Right kidney (tissue), 9 donors: ENCODE data around the gene ARHGAP27.
"Not testable (repeated sequence)": the region's sequence is repeated elsewhere in the genome, so short reads cannot be mapped to it uniquely, and the experiment has no call there.

Experiments used
- DNase-seq: peaks from one replicate; pipeline ENCODE4 v3.0.0-alpha.2; 2016
- long read RNA-seq, 8 donors: transcript quantifications; one replicate each; lab custom pipeline, GENCODE V29; 2026

Gene ARHGAP27, protein sequence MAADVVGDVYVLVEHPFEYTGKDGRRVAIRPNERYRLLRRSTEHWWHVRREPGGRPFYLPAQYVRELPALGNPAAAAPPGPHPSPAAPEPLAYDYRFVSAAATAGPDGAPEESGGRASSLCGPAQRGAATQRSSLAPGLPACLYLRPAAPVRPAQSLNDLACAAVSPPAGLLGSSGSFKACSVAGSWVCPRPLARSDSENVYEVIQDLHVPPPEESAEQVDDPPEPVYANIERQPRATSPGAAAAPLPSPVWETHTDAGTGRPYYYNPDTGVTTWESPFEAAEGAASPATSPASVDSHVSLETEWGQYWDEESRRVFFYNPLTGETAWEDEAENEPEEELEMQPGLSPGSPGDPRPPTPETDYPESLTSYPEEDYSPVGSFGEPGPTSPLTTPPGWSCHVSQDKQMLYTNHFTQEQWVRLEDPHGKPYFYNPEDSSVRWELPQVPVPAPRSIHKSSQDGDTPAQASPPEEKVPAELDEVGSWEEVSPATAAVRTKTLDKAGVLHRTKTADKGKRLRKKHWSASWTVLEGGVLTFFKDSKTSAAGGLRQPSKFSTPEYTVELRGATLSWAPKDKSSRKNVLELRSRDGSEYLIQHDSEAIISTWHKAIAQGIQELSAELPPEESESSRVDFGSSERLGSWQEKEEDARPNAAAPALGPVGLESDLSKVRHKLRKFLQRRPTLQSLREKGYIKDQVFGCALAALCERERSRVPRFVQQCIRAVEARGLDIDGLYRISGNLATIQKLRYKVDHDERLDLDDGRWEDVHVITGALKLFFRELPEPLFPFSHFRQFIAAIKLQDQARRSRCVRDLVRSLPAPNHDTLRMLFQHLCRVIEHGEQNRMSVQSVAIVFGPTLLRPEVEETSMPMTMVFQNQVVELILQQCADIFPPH
- long read RNA-seq, donor 1: 0 reads
- long read RNA-seq, donor 2: 0 reads
- long read RNA-seq, donor 3, partial matches to known transcripts: 0 of 2 reads
- long read RNA-seq, donor 3, other reads (novel, unspliced or antisense): 0 of 2 reads
- long read RNA-seq, donor 4: 0 reads
- long read RNA-seq, donor 5, partial matches to known transcripts: 0 of 1 reads
- long read RNA-seq, donor 5, other reads (novel, unspliced or antisense): 0 of 1 reads
- long read RNA-seq, donor 6, partial matches to known transcripts: 0 of 3 reads
- long read RNA-seq, donor 6, other reads (novel, unspliced or antisense): 0 of 3 reads
- long read RNA-seq, donor 7: 0 reads
- long read RNA-seq, donor 8: 0 reads

DNA sequence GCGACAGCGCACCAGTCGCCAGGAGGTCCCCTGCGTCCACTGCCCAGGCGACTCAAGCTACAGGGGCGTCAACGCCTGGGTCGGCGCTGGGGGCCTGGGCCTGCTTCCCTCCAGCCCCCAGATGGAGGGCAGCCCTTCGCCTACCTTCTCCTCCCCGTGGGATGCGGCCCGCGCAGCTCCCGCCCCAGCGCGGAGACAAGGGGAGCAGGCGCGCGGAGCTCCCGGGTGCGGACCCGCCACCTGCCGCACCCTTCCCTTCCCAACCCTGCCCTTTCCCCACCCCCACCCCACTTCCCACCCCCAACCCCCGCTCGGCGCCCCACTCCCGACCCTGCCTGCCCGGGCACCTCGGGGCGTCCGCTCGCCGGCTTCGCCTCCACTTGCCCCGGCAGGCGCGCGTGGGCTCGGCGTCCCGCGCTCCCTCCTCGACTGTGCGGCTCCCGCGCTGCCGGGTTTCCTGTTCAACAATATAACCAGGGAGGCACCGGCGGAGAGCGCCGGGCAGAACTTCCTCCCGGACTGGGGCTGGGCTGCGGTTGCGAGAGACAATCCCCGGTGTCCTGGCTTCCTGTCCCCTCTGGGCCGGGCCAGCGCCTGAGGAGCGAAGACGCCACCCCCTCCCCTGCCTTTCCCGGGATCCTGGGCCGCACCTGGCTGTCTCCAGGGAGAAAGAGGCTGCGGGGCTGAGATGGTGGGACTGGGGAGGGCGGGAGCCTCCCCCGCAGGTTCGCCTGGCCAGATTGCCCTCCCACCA, at the start of gene ARHGAP27:
ARHGAP27 (minus strand) TSS at position 466 of the 754 bp plus-strand sequence. CDS start 2,591 bp downstream, outside the sequence.
- DNase-seq: peak; percentile 51

DNA sequence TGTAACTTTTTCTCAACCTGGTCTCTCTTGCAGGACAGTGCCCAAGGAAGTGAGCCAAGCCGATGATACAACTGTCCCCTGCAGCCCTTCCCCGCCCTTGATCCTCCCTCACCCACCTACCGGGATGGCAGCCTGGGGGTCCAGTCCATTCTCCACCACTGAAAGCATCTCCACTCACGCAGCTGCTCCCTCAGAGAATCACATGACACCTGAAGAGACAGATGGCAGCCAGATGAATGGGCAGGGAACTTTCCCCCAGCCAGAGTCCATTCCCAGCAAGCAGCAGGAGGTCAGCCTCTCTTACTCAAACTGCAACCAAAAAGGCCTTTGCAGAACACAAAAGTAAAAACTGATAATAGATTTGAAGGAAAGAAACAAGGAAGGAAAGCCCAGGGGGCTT, 49.6 kb upstream of the ARHGAP27 start:
- DNase-seq: not testable (repeated sequence)

DNA sequence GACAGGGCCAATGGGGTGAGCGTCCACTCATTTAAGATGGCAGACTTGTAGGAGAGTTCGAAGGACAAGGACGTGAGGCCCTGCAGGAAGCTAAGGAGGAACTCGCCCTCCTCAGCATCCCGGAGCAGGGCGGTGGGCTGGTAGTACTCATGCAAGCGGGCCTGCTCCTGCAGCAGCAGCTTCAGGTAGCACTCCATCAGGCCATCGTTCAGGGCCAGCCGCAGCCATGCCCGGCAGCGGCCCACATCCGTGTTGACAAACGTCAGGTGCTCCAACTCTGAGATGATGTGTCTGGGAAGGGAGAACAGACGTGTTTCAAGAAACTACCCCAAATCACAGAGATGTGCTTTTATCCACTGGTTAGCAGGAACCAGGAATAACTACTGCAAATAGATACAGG, 42.8 kb upstream of the ARHGAP27 start:
- not testable (repeated sequence) for DNase-seq

DNA sequence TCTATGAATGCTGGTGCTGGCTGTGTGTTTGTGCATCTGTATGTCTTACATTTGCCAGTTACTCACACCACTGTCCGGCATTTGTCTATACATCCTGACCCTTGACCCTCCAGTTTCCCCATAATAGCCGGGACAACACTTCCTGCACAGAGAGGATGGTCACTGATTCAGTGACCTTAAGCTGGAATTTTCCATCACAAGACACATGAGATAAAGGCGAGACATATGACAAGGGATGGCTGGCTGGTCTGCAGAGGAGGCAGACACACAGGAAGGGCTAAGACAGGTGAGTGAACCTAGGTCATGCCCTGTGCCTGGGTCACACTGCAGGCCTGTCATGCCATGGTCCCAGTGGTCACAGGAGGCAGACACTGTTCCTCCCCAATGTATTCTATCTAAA, 39.6 kb upstream of the ARHGAP27 start:
- DNase-seq: not testable (repeated sequence)

DNA sequence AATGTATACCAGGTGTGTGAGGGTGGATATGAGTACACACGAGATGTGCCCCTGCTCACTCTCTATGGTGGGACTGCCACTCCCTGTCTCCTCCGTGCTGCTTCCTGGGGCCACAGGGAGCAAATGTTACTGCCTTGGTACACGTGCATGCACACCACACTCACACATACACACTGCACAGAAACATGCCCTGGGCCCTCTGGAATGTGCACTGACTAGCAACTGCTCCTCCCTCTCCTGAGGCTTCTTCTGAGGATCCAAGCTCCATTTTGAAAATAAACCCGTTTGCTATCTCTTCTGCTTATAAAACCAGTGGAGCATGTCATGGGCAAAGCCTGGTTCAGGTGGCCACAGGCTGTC, 36.5 kb upstream of the ARHGAP27 start:
- DNase-seq: not testable (repeated sequence)

DNA sequence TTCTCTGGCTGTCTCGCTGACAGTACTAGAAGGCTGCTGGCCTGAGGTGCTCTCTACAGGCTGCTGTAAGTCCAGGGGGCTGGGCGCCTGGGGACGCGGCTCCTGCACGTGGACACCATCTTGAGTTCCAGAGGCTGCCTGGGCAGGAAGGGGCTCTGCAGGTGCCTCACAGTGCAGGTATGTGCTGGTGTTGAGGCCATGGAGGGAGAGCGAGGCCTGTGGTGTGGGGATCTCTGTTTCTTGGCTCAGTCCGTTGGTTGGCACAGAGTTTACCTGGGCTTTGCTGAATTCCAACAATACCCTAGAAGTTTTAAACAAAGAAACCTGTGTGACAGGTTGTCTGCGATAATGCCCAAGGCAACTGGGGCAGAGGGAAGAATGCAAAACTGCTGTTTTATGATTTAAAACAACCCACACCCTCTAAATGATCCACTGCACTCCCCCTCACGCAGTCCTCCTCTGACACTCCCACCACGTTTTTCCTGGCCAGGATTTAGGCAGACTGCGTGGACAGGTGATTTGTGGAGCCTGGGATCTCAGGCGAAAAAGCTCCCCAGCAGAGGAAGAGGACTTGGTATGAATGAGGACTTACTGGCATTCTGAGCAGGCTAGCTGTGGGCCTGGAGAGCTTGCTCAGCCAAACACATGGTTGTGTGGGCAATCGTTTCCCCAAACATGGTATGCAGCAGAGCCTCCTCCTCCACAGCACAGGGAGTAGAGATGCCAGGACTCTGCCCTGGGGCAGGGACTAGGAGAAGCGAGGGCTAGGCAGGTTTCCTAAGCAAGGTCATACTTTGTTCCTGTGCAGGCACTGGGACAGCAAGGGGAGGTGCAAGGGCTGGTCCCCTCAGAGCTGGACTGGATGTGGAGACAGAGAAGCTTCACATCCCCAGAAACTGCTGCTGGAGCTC, 35.9 kb upstream of the ARHGAP27 start:
- DNase-seq: not testable (repeated sequence)

DNA sequence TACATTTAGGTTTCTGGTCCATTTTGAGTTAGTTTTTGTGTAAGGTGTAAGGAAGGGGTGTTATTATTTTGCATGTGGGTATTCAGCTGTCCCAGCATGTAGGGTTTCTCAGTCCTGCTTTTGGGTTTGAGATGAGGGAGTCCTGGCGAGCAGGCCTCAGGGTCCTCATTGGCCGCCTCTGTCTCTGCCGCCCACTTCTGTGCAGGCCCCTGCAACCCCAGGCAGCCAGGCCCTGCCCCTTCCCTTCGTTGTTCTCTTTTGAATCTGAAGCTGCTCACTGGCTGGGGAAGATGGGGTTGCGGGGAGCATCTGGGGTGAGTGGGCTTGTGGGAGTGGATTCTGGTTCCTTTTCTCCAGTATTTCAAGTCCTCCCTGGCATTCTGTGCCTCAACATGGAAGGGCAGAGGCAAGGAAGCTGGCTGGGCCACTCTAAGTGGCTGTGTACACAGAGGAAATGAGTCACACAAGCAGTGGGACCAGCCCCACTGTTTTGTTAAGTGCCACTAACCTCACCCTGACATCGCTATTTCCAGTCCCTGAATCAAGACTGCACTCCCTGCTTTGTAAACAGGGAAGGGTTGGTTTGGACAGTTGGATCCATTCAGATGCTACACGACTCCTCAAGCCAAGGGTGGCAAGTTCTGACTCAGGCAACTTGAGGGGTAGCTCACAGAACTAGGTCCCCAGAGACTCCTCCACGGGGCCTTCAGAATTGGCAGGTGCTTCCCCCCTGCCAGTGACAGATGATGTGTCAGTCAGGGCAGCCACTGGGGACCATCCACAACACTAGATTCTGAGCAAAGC, 29.1 kb upstream of the ARHGAP27 start:
- DNase-seq: not testable (repeated sequence)

DNA sequence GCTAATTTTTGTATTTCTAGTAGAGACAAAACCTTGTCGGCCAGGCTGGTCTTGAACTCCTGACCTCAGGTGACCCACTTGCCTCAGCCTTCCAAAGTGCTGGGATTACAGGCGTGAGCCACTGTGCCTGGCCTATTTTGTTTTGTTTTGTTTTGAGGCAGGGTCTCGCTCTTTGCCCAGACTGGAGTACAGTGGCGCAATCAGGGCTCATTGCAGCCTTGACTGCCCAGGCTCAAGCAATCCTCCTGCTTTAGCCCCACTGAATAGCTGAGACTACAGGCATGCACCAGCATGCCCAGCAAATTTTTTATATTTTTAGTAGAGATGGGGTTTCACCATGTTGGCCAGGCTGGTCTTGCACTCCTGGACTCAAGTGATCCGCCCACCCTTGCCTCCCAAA, 27.8 kb upstream of the ARHGAP27 start:
- not testable (repeated sequence) for DNase-seq

DNA sequence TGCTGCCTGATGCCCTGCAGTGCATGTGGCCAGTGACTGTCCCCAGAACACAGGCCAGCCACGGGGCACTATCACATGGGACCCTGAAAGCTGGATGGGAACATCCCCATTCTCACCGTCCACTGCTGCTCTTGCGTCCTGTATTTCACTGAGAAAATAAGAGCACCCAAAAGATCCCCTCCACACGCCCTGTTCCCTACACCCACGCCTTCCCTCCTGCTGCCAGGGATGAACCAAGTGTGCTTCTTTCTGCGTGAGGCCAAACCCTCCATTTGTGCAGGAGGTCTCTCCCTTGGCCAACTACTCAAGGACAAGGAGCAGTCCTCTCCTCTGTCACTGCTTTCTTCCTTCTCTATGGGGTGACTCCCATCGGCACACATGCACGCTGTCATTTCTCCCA, 21.7 kb upstream of the ARHGAP27 start:
- DNase-seq: not testable (repeated sequence)

DNA sequence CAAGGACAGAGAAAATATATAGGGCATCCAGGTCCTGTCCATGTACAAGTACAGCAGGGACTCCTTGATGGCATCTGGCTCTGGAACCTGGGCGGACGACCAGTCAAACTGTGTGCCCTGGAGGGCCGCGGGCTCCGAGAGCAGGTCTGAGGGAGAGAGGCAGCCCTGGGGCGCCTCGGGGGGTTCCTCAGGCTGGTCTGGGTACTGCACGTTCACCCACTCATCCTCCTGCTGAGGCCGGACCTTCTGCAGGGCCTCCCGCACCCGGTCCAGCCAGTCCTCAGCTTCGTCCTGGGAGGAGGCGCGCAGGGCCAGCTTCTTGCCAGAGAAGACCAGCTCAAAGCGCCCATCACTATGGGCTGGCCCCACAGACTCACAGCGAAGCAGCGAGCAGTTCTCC, 21.1 kb upstream of the ARHGAP27 start:
- not testable (repeated sequence) for DNase-seq

DNA sequence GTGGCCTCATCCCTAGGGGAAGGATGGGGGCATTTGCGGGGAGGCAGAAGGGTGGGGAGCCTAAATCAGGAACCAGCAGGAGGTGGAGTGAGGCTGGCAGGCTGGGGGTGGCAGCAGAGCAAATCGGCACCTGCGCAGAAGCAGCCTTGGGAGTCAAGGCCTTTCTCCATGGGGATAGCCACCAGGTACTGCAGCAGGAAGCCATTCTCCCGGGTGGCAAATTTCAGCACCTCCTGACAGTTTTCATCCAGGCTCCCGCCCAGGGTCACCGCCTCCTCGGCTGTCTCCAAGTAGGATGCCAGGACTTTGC, 20.5 kb upstream of the ARHGAP27 start:
- DNase-seq: not testable (repeated sequence)

DNA sequence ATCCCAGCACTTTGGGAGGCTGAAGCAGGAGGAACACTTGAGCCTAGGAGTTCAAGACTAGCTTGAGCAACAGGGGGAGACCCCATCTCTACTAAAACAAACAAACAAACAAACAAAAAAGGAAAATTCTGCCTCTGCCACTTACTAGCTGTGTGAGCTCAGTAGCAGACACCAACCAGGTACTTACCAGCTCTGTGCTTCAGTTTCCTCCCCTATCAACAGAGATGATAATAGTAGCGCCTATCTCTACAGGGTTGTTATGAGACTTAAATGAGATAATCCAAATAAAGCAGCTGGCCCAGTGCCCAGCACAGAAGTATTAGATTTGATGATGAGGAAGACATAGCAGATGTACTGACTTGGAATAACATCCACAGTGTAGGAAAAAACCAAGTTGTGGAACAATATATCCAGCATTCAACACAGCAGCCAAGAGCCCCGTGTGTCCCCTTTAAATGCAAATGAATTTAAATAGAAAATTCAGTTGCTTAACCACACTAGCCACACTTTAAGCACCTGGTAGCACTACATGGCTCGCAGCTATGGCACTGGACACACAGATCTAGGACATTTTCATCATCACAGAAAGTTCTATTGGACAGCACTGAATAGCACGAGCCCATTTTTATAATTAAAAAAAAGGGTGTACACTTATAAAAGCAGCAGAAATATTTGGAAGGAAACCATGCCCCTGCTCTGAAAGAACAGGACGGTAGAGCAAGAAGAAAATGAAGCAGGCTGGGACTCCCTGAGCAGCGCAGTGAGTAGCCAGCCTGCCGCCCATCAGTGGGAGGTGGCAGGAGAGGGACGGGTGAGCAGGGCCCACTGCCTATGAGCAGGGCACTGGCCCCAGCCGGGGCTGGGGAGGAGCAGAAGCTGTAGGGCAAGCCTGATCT, 19.9 kb upstream of the ARHGAP27 start:
- not testable (repeated sequence) for DNase-seq

DNA sequence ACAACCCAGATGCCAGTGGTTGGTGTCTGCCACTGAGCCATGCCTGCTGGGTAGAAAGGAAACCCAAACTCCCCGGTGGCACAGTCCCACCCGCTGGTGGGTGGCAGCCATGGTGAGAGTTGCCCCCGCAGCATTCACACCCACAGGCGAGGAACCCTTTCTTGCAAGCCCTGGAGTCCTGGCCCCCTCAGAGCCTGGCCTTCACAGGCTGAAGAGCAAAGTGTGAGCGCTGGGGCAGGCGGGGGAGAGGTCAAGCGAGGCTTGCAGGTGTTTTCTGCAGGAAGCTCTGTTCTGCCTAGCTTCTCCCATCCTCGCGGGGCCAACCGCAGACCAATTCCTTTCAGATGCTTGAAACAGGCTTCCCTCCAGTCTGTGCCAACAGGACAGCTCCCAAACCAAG, 19.0 kb upstream of the ARHGAP27 start:
- not testable (repeated sequence) for DNase-seq

DNA sequence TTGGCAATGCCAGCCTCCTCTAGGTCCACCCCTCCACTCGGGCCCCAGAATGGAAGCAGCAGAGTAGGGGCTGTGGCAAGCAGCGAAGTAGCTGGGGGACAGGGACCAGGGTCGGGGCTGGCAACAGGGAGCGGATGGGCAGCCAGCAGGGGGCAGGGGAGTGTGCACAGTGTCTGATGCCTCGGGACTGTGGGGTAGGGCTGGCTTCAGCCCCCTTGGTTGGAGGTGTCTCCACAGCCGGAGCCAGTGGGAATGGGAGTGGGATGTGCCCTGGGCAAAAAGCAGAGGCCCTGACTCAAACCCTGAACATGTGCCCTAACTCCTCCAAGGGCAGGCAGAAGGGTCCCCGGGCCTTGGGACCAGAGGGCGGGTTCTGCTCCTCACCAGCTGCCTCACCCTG, 18.5 kb upstream of the ARHGAP27 start:
- DNase-seq: no peak

DNA sequence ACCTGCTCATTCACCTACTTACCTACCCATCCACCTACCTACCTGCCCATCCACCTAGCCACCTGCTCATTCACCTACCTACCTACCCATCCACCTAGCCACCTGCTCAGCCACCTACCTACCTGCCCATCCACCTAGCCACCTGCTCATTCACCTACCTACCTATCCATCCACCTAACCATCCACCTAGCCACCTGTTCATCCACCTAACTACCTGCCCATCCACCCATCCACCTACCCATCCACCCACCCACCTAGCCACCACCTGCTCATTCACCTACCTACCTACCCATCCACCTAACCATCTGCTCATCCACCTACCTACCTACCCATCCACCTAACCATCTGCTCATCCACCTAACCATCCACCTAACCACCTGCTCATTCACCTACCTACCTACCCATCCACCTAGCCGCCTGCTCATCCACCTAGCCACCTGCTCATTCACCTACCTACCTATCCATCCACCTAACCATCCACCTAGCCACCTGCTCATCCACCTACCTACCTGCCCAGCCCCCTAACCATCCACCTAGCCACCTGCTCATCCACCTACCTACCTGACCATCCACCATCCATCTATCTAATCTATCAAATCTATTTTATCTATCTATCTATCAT, 17.1 kb upstream of the ARHGAP27 start:
- DNase-seq: not testable (repeated sequence)

DNA sequence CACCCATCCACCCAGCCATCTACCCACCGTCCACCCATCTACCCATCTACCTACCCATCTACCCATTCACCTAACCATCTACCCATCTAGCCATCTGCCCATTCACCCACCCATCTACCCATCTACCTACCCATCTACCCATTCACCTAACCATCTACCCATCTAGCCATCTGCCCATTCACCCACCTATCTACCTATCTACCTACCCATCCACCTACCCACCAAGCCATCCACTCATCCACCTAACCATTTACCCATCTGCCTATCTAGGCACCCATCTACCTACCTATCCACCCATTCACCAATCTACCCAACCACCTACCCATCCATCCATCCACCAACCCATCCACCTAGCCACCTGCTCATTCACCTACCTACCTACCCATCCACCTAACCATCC, 16.6 kb upstream of the ARHGAP27 start:
- DNase-seq: not testable (repeated sequence)

DNA sequence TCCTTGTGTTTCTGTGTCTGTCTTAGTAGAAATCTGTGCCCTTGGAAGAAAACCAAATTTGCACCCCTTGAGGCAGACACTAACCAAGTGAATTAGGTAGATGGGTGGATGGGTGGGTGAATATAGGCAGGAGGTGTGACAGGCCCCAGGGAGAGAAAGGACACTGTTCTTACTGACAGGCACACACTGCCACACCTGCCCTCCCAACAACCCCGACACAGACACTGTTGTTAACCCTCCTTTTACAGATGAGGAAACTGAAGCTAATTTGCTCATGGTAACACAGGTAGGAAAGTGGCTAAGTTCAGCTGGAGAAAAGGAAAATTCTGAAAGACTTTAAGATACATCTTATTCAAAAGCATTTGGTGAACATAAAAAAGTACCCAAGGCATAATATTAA, 15.8 kb upstream of the ARHGAP27 start:
- DNase-seq: not testable (repeated sequence)

DNA sequence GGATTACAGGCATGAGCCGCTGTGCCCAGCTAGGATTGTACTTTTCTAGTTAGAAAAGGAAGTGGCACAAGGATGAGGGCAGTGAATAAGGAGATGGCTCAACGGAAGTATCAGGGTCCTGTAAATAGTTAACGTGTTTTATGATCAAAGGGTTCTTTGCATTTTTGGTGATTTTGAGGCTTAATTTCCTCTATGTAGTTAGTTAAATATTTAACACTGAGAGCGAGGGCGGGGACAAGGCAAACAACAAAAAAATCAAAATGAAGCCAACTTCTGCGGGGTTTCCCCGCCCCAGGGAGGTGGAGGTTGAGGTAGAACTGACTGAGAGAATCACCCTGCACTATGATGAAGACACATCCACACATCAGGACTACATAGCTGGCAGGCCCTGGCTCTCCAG, 15.4 kb upstream of the ARHGAP27 start:
- not testable (repeated sequence) for DNase-seq
